GM19455 (cell line): ENCODE results near the gene DGKG.
A peak's percentile ranks its signal among the peaks of the same experiment; 100 is the strongest.

ENCODE experiments used
- ATAC-seq: cut with Tn5 transposase; IDR thresholded peaks from one replicate; pipeline ENCODE4 v1.9.1; 2021; ENCODE audit not compliant: unreplicated experiment

Gene DGKG

DNA sequence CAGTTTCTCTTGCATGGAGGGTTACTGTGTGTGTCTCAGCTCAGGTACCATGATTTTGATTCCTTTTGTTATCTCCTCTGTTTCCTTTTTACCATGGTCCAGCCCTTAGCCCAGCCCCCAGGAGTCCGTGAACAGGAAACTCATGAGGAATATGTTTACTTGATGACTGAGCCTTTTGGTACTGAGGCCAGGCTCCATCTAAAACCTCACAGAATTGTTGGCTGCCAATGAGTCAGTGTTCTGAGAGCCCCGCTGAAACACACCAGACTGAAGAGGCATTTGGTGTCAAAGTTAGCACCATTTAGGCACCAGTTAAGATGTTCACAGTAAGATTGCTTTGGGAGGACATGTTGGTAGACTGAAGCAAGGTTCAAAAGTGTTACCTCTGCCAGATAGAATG lies 80.9 kb downstream of the DGKG start:
- ATAC-seq: no peak

DNA sequence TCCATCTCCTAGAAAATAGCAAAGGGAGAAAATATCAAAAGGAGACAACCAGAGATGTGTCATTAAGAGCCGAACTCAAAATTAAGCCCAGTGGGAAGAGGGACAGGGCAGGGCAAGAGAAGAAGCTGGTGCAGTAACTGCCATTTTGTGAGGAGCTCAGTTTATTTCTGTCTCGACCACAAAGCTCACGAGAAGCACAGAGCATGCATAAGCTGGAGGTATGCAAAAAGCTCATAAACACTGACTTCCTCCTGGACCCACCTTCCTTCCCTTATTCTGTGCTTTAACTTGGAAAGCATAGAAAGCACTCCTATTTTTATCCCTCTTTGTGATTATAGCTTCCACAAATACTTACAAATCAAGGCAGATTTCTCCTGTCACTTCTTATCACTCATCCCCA lies 81.3 kb downstream of the DGKG start:
- ATAC-seq: no peak

DNA sequence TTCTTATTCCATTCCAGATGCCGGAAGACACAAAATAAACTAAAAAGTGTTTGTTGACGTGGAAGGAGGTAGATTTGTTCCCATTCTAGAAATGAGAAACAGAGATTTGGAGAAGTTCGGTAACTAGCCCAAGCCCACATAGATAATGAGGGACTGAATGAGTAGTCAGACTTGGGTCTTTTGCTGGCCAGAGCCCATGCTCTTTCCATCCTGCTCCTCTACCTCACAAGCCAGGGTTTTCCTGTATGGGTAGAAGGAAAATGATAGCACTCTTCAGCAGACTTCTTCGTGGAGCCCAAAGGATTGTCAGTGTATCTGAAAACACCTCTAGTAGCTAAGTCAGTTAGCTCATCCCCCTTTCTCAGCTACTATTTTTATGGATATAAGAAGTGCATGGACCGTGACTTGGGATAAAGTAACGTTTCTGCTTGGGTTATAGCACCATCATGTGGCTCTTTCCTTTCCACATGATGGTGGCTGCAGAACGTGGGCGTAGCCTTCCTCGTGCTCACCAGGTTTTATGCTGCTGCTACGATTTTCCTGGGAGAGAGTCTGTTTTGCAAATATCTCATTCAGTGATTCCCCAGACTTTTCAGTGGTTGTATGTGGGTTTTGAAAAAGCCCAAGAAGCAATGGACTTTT lies 84.6 kb downstream of the DGKG start:
- ATAC-seq: no peak

DNA sequence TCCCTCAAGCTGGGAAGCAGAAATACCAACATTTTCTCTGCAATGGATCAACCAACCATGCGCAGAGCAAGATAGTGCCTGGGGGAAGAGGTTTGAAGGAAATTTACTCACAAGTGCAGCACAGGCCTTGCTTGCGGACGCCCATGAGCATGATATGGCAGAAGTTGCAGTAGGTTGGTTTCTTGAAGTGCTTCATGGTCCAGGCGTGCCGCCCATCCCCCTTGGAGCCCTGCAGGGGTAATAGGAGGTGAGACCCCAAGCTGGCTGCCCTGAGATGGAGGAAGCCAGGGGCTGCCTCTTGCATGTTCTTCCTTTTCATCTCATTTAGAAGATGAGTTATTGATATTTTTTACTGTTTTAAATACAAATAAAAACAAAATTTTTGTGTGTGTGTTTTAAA lies 86.6 kb downstream of the DGKG start:
- no peak for ATAC-seq

DNA sequence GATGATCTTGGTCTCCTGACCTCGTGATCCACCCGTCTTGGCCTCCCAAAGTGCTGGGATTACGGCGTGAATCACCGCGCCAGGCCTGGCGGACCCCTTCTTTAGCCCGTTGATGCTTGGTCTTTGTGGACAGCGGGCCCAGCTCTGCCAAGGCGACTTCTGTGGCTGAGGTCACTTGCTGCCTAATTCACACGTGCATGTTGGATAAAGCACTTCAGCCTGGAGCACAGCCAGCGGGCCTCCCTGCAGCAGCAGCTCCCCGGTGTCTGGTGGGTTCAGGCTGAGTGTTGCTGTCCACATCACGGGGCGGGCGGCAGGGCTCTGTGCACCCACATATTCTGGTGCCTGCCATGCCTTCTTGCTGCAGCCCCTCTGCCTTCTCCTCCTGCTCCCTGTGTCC lies 88.4 kb downstream of the DGKG start:
- no peak for ATAC-seq

DNA sequence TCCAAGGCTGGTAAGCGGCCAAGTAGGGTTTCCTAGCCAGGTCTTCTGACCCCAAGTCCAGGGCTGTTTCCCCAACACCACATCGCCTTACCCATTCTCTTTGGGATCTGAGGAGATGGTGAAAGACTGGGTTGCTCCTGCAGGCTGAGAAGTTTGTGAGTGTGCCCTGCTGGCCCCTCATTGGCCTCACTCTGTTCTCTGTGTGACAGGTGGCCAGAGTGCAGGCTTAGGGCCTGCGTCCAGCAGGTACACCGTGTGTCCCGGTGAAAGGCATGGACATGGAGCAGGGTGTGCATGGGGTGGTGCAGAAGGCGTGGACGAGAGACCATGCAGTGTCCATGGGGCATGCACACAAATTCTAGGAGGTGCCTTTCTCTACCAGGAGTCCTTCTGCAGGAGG lies 91.3 kb downstream of the DGKG start:
- ATAC-seq: no peak

DNA sequence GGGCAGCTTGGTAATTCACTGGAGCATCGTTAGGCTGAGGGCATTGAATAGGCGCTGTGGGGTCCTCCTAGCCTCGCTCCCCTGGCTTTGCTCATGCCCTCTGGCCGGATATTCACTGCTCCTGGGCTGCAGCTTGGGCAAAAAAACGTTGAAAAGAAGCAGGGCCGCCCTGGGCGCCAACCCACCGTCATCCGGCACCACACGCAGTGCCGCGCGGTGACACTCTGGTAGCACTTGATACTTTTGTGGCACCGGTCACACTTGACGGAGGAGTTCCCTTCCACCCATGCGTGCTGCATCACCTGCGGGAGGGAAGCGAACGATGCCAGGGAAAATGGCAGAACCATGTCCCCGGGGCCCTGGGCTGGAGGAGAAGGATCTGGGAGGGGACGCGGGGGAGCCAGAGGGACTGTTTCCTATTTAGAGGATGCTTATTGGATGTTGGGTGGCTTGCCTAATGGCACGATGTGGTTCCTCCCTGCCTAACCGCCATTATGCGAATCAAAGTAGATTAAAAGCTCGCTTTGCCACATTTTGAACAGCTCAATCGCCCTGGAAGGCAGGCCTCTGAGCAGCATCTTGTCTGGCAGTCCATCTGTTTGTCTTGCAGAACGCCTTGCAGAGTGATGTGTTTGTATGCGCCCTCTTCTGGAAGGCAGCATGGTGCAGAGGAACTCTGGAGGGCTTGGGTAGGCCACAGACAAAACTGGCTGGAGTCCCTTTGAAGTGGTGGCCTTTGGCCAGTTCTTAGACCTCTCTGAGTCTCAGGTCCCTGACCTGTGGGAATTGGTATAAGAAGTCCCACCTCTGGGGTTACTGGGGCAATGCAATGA lies 93.2 kb downstream of the DGKG start:
- ATAC-seq: no peak

DNA sequence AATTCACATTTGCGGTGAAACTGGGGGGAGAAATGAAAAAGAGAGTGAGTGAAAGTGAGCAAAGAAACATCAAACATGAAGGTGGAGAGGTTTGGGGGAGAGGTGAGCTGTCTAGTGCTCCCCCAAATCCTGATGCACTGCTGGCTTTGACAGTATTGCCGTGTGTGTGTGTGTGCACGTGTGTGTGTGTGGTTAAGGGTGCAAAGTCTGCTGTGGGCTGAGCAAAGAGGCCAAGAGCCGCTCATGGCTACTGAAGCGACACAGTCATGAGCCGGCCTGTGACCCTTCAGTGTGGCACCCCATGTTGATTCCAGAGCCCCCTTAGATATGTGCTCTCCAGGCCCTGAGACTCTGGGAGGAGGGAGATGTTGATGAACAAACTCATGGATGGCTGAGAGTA lies 94.3 kb downstream of the DGKG start:
- no peak for ATAC-seq

DNA sequence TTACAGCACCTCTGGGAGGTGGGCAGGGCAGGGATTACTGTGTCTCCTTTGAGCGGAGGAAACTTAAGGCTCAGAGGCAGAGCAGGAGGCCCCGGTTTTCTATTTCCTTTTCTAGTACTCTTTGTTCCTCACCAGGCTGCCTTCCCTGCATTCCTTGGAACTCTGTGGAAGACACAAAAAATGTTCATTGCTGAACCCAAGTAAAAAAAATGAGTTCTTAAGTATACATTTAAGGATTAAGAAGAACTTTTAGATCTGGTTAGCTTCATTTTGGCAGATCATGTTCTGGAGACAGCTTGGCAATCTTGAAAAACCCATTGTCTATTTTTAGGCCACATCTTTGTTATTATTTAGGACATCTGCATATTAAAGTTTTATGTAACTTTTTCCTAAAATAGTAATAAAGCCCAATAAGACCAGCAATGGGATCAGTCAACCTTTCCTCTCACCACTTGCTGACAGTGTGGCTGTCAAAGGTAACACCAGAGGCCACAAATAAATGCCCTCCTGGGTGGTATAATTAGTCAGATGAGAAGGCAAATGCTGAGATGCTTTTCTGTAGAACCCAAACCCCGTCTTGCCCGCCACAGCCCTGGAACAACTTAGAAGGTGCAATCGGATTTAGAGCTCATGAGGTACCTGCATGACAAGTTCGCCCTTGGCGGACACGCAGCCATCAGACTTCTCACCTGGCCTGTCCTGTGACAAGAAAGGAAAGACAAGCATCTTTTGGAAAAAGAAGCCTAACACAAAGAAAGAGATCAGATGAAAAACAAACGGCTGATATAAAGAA lies 97.2 kb downstream of the DGKG start:
- ATAC-seq: no peak

DNA sequence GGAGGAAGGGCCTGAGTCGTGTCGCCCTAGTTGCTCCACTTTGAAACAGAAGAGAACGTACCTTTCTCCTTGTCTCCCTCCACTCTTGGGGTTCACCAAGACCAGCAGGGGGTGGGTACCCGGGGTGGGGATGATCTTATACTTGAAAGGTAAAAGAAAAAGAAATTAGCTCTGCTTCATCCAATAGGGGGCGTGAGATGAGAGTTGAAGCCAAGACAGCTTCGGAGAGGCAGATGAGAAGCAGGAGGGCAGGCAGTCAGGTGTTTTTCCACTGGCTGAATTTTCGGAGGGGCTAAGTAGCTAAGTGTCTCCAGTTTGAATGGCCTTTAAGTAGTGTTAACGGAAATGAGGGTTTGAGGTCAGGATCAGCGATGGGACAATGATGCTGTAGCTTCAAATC lies 100.4 kb downstream of the DGKG start:
- no peak for ATAC-seq

DNA sequence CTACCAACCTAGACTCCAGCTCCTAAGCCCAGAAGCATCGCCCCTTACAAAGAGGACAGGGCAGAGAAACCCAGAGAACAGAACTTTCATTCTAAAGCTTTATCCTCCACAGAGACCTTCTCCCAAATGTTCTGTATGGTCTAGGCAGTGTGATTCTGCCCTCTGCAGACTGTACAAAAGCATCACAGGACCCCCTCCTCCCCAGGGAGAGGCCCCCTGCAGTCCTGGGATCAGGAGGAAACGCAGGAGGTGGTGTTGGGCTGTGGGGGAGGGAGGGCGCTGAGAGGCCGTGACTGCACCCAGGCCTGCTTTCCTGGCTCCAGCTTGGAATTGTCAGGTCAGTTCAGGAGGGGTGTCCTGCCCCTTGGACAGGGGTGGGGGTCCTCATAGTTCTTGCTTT lies 101.3 kb downstream of the DGKG start:
- ATAC-seq: no peak

DNA sequence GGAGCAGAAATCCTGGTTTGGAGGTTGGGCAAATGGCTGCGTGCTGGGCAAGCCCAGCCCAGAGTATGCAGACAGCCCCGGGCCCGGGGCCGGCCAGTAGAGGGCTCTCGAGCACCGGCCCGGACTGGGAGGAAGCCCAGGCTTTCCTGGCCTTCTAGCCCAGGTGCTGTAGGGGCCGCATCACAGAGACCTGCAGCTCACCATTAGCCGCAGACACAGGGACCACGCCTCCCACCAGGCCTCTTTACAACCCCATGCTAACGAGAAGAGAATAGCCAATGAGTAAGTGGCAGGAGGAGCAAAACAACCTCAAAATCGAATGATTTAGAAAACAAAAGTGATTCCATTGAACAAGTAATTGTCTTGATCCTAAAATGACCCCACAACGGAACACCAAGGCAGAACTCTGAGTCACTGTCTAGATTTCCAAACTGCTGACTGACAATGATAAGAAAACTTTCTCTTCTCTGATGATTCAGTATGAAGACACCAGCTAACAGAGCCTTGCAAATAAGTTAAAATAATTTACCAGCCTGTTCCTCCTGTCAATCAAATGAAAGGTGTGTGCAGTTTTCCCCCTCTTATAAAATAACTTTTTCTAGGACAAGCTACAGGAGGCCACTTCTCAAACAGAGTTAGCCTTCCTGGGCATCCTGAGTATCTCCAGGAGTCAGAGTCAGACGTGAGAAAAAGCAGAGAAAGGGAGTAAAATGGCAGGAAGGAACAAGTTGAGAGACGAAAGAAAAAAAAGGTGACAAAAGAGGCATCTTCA lies 102.2 kb downstream of the DGKG start:
- ATAC-seq: peak; percentile 57

DNA sequence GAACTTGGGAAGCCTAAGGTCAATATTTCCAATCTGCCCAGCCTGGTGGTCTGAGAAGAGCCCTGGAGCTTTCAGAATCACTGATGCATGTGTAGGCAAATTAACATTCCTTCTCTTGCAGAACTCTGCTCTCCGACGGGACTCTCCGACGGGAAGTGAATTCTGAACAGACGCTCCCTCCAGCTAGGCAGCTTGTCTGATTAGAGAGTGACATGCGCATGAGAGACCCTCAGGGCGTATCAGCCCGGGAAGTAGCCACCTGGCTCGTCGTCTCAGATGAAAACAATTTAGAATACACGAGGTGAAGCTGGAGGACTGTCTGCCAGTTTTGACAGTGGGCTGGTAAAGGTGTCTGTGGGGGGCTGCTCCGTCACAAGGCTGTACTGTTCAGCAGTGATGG lies 103.1 kb downstream of the DGKG start:
- ATAC-seq: no peak

DNA sequence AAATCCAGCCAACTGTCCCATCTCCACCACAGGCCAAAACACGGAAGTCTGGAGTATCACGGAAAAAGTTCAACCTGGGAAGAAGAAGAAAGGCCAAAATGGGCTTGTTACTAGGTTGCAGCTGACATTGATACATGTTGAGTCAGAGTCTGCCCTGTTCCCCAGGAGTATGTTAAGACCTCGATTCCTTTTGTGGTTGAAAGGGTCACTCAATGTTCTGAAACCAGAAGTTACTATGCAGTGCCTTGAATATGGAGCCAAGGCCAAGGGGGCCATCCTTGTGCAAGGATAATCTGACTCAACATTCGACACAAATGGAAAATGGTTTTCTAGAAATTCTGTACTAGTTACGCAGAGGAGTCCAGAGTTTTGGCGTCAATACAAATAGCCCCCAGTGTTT lies 104.2 kb downstream of the DGKG start:
- no peak for ATAC-seq

DNA sequence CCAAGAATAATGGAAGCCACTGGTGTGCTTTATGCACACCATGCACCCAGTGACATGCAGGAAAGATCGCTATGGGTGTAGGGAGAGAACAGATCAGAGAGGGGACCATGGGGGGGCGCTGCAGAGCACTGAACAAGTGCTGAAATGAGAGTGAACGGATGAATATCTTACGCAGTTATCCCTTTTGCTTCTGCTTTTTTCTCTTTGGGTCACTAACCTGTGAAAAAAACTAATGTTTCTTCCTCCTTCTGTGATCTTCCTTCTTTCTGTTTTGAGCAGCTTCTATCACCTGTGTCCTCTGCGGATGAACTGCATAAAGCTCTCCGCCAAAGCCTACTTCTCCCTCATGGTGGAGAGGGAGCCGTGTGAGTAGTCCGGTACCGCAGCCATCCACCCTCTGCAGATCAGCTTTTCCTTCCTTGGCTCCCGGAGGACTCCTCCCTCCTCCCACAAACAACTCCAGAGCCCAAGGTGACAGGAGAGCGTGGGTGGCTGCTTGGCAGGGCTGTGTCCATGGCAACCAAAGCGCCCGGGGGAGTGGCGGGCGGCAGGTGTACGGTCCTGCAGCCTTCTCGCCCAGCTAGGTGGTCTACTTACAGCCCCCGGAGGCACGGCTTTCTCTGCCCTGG lies 106.2 kb downstream of the DGKG start:
- ATAC-seq: no peak

DNA sequence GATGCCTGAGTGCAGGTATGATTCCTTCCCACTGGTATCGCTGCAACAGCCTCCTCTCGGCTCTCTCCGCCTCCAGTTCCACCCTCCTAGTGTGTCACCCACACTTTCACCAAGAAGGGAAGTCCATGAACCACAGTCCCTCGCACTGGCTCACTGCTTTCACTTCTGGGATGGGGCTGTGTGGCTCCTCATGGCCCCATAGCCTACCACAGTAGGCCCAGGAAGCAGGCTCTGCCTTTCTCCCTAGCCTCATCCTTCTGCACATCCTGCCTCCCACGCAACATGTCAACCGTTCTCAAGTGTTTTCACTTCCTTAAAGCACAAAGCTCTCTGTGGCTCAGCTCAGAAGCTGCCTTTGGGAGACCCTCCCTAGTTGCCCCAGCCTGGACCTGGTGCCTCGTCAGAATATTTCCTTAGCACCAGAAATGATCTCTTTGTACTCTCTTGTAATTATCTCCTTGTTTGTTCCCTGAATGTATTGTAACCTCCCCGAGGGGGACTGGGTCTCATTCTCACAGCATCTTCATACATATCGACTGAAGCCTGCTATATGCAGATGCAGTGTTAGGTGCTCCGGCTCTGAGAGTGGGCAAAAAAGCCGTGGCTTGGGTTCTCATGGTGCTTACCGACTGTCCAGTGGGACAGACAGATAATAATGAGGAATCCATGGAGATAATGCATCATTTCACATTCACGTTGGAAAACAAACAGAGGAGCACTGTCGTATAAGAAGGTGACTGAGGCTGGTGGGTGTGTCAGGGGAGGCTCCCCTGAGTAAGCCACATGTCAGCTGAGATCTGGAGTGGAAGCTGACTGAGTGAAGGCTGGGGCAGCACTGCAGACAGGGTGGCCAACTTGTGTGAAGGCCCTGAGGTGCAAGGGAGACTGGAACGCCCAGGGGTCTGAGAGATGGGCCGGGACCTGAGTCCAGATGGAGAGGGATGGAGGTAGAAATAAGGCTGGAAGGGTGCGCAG lies 107.1 kb downstream of the DGKG start:
- ATAC-seq: peak; percentile 76

DNA sequence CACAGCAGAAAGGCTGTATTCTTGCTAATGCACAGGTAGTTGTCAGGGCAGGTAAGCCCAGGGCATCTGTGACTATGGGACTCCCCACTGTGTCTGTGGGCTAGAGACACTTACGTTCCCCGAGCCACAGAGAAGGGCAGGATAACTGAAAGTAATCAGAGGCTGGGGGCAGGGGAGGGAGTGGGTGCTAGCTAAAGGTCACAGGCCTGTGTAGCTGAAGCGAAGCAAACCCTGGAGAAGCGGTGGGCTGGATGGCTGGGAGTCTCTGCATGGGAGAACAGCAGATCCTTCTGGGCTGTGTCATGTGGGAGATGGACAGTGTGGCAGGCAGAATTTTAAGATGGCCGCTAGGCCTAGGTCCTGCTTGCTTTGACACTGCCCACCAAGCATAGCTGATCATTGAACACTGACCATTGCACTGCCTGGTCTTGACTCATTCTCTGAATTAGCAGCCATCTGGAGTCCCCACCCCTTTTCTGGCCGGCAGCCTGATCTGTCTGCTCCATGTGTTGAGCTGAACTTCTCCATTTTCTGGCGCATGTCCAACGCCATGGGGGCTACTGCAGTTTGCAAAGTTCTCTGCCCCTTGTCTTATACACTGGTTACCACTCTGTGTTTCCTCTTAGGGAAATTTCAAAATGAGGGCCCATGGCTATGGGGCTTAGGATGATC lies 110.0 kb downstream of the DGKG start:
- ATAC-seq: no peak

DNA sequence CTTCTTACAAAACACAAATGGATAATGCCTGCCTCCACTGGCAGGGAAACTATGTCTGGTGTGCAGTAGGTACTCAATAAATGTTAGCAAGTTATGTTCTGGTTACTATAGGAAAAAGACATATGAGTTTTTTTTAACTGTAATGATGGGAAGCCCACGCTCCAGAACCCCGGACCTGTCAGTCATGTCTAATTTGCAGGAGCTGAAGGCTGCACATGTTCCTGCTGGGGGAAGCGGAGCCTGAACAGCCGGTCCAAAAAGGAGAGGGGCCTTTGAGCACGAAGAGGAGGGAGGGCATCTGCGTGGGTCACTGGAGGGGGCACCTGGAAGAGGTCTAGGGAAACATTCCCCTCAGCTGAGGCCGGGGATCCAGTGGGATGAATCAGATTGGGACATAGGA lies 113.2 kb downstream of the DGKG start:
- ATAC-seq: no peak
